Natural killer cell (primary cell): ENCODE results near the gene RAB8B. TPM values are rescaled to one million over a fixed set of nuclear protein-coding genes. Genes with fewer than 3 reads are reported as not detected.

Experiments
- ATAC-seq, 3 donors: fragments of 150-1000 bp in 2 of 3; fragments of 200-7000 bp in 1 of 3; cut with Tn5 transposase; 1 replicate in 1 of 3; 2 replicates in 2 of 3; pipeline ENCODE4 v1.10.0; 2021; ENCODE audit warnings: mild to moderate bottlenecking in 2 of 3, moderate library complexity in 2 of 3
- DNase-seq, 2 donors: peaks; one replicate each; pipeline versions ENCODE4 v3.0.0 to v3.0.0-alpha.2; 2013 to 2021; ENCODE audit warnings: mixed read lengths in 1 of 2
- H3K27ac ChIP-seq: one replicate; pipeline ENCODE4 v1.5.1; 2013; ENCODE audit warnings: mild to moderate bottlenecking, low read length
- H3K27me3 ChIP-seq: one replicate; pipeline ENCODE4 v1.6.1; 2013; ENCODE audit warnings: low read length; ENCODE audit not compliant: control insufficient read depth, insufficient read depth
- H3K36me3 ChIP-seq: one replicate; pipeline ENCODE4 v1.6.1; 2013; ENCODE audit warnings: low read length; ENCODE audit not compliant: control insufficient read depth, insufficient read depth
- H3K4me1 ChIP-seq: one replicate; pipeline ENCODE4 v1.6.1; 2013; ENCODE audit warnings: low read length; ENCODE audit not compliant: control insufficient read depth, insufficient read depth
- H3K4me3 ChIP-seq: one replicate; pipeline ENCODE4 v1.5.1; 2013; ENCODE audit warnings: low read length
- H3K9me3 ChIP-seq: one replicate; pipeline ENCODE4 v1.6.1; 2013; ENCODE audit warnings: low read length; ENCODE audit not compliant: control insufficient read depth, insufficient read depth
- H3K27ac Mint-ChIP-seq, 2 donors: one replicate each; pipeline ENCODE4 v1.8.0; 2022; ENCODE audit warnings: mild to moderate bottlenecking in 2 of 2, mixed read lengths in 2 of 2, moderate library complexity in 1 of 2
- H3K27me3 Mint-ChIP-seq, 2 donors: one replicate each; pipeline ENCODE4 v1.8.0; 2022; ENCODE audit warnings: low read depth in 2 of 2, mixed read lengths in 2 of 2
- H3K36me3 Mint-ChIP-seq: one replicate; pipeline ENCODE4 v1.8.0; 2022; ENCODE audit warnings: mixed read lengths
- H3K4me1 Mint-ChIP-seq, 2 donors: one replicate each; pipeline ENCODE4 v1.8.0; 2022; ENCODE audit warnings: mixed read lengths in 2 of 2
- H3K4me3 Mint-ChIP-seq: one replicate; pipeline ENCODE4 v1.8.0; 2022; ENCODE audit warnings: mild to moderate bottlenecking, moderate library complexity, mixed read lengths
- H3K9me3 Mint-ChIP-seq, 2 donors: one replicate each; pipeline ENCODE4 v1.8.0; 2022; ENCODE audit warnings: mixed read lengths in 2 of 2
- CTCF ChIP-seq: fragments of 200-600 bp; IDR thresholded peaks from one replicate; pipeline ENCODE4 v1.8.0; 2022; ENCODE audit warnings: antibody characterized with exemption
- WGBS: methylation state at CpG from one replicate; pipeline ENCODE4 v1.1.7; 2013; ENCODE audit warnings: missing lambda C conversion rate; ENCODE audit not compliant: insufficient coverage; 5-methylcytosine and 5-hydroxymethylcytosine counted together
- intact Hi-C: fragments of 100-400 bp; cut with micrococcal nuclease; formaldehyde crosslinking; loops from one replicate; pipeline ENCODE4 v1.14.2; 2022
- total RNA-seq, 4 donors: library from RNA; stranded (reverse); fragments of 120-200 nt in 1 of 4; gene quantifications; one replicate each; pipeline versions ENCODE4 v1.2.3 to v1.2.4, GENCODE V29; 2013 to 2022

Gene RAB8B
- 100 to 1,000 TPM; 128 to 155 (median 137) TPM for total RNA-seq
- 102 TPM for total RNA-seq (2013)

- Histone ChIP-seq H3K9me3 (no peaks in the 10 kb centered on the region), H3K27me3 (no peaks in the 10 kb centered on the region), H3K27ac (peak within 1 kb of the TSS; percentile 94), H3K4me1 (peaks cover 25% of the 10 kb centered on the region), H3K4me3 (peak within 1 kb of the TSS; percentile 89), H3K36me3 (no peaks in the 10 kb centered on the region)
- no peak for TF ChIP-seq CTCF
- Mint-ChIP-seq H3K27ac (peak within 1 kb of the TSS; percentile 93 to 99), H3K9me3 (no peaks in the 10 kb centered on the region), H3K4me1 (peaks cover 46 to 52% of the 10 kb centered on the region in 2 donors), H3K36me3 (no peaks in the 10 kb centered on the region), H3K27me3 (no peaks in the 10 kb centered on the region), H3K4me3 (peak within 1 kb of the TSS; percentile 97)
- intact Hi-C loops = loop anchor here (1.0 kb wide), 1 partner anchor 32 kb away; the partner anchor contains the start of gene RPS27L
- ATAC-seq (peak; percentile 72 to 91 (median 80)), DNase-seq (peak; percentile 95 to 96)
- under 1% methylated on average over 71 of the region's 77 CpGs for WGBS
These were observed at the start of gene RAB8B for GRCh38 chr15:63188926-63189871. Gene RAB8B, plus strand, starts transcription at chr15:63189606. Its CDS starts 19 bp downstream, at chr15:63189625.

GRCh38 chr15:63140936-63141335, 48.5 kb upstream of the RAB8B start:
- intact Hi-C loops = no loop called here
- no peak for ATAC-seq
- H3K27ac Mint-ChIP-seq = no peak overlapping the region

GRCh38 chr15:63145426-63145825, 44.0 kb upstream of the RAB8B start:
- no peaks in the 10 kb centered on the region for H3K4me1 ChIP-seq
- H3K27me3 ChIP-seq = no peaks in the 10 kb centered on the region
- DNase-seq (no peak), ATAC-seq (no peak)
- H3K36me3 Mint-ChIP-seq = no peaks in the 10 kb centered on the region
- H3K27me3 Mint-ChIP-seq = no peaks in the 10 kb centered on the region
- intact Hi-C loops = no loop called here
- H3K4me1 Mint-ChIP-seq = no peaks in the 10 kb centered on the region
- no peaks in the 10 kb centered on the region for H3K9me3 Mint-ChIP-seq
- H3K4me3 ChIP-seq = no peak overlapping the region
- H3K4me3 Mint-ChIP-seq = no peak overlapping the region
- TF ChIP-seq CTCF = no peak
- 91% methylated on average over 2 of the region's 2 CpGs for WGBS
- no peak overlapping the region for H3K27ac ChIP-seq
- H3K27ac Mint-ChIP-seq = no peak overlapping the region
- H3K36me3 ChIP-seq = peaks cover 4% of the 10 kb centered on the region
- H3K9me3 ChIP-seq = no peaks in the 10 kb centered on the region

More at GRCh38 chr15:63140936-63141335, 48.5 kb upstream of the RAB8B start:
- H3K36me3 Mint-ChIP-seq = no peaks in the 10 kb centered on the region
- no peak for DNase-seq
- H3K27me3 Mint-ChIP-seq = no peaks in the 10 kb centered on the region
- Histone ChIP-seq H3K9me3 (no peaks in the 10 kb centered on the region), H3K4me1 (no peaks in the 10 kb centered on the region), H3K4me3 (no peak overlapping the region), H3K27ac (no peak overlapping the region), H3K27me3 (no peaks in the 10 kb centered on the region), H3K36me3 (peaks cover 4% of the 10 kb centered on the region)
- TF ChIP-seq CTCF = no peak
- no peak overlapping the region for H3K4me3 Mint-ChIP-seq
- H3K9me3 Mint-ChIP-seq = no peaks in the 10 kb centered on the region
- WGBS = no CpG with 5 or more reads among the region's 2 CpGs
- H3K4me1 Mint-ChIP-seq = no peaks in the 10 kb centered on the region
